SK-N-SH treated with all-trans-retinoic acid at 6 μM for 48 hours (cell line): ENCODE measurements around the gene DRGX.

Experiments
- ATAC-seq: fragments of 200-7000 bp; cut with Tn5 transposase; 3 replicates; pipeline ENCODE4 v1.9.1; 2020; ENCODE audit warnings: mild to moderate bottlenecking, moderate library complexity
- ARNTL ChIP-seq: fragments of 450-650 bp; formaldehyde crosslinking; IDR thresholded peaks from 2 replicates; pipeline ENCODE4 v1.5.0; 2020; ENCODE audit warnings: low read depth, mild to moderate bottlenecking, moderate library complexity, borderline replicate concordance
- BACH2 ChIP-seq: fragments of 250-450 bp; sonication (Bioruptor Pico); IDR thresholded peaks from 2 replicates; pipeline ENCODE4 v1.9.0; 2021; ENCODE audit warnings: mild to moderate bottlenecking, borderline replicate concordance
- CSDC2 ChIP-seq: fragments of 250-450 bp; sonication (Bioruptor Pico); IDR thresholded peaks from 2 replicates; pipeline ENCODE4 v1.5.0; 2020; ENCODE audit warnings: mild to moderate bottlenecking, moderate library complexity
- ESRRG ChIP-seq: fragments of 250-450 bp; sonication (Bioruptor Pico); IDR thresholded peaks from 2 replicates; pipeline ENCODE4 v1.6.1; 2021; ENCODE audit warnings: mild to moderate bottlenecking
- GLIS3 ChIP-seq: fragments of 250-450 bp; sonication (Bioruptor Pico); IDR thresholded peaks from 2 replicates; pipeline ENCODE4 v1.5.0; 2020; ENCODE audit warnings: mild to moderate bottlenecking, moderate library complexity
- ISL1 ChIP-seq: fragments of 250-450 bp; sonication (Bioruptor Pico); IDR thresholded peaks from 2 replicates; pipeline ENCODE4 v2.1.2; 2022; ENCODE audit warnings: mild to moderate bottlenecking, moderate library complexity
- OSR1 ChIP-seq: fragments of 250-450 bp; sonication (Bioruptor Pico); IDR thresholded peaks from 2 replicates; pipeline ENCODE4 v1.8.0; 2022; ENCODE audit warnings: moderate library complexity, mild to moderate bottlenecking, inconsistent platforms
- PPARA ChIP-seq: fragments of 250-450 bp; sonication (Bioruptor Pico); IDR thresholded peaks from 2 replicates; pipeline ENCODE4 v1.5.0; 2020; ENCODE audit warnings: mild to moderate bottlenecking, borderline replicate concordance
- RARB ChIP-seq: fragments of 250-450 bp; sonication (Bioruptor Pico); IDR thresholded peaks from 2 replicates; pipeline ENCODE4 v1.8.0; 2021; ENCODE audit warnings: mild to moderate bottlenecking, moderate library complexity
- SNAI2 ChIP-seq: fragments of 250-450 bp; sonication (Bioruptor Pico); IDR thresholded peaks from 2 replicates; pipeline ENCODE4 v1.5.0; 2020; ENCODE audit warnings: mild to moderate bottlenecking, moderate library complexity
- TCF4 ChIP-seq: fragments of 250-450 bp; sonication (Bioruptor Pico); IDR thresholded peaks from 2 replicates; pipeline ENCODE4 v1.8.0; 2021; ENCODE audit warnings: mild to moderate bottlenecking, moderate library complexity, borderline replicate concordance
- TOX ChIP-seq: fragments of 250-450 bp; sonication (Bioruptor Pico); IDR thresholded peaks from 2 replicates; pipeline ENCODE4 v1.8.0; 2021; ENCODE audit warnings: mild to moderate bottlenecking, moderate library complexity, borderline replicate concordance
- TSHZ2 ChIP-seq: fragments of 250-450 bp; sonication (Bioruptor Pico); IDR thresholded peaks from 2 replicates; pipeline ENCODE4 v1.5.0; 2020; ENCODE audit warnings: mild to moderate bottlenecking, moderate library complexity
- ZC3H10 ChIP-seq: fragments of 250-450 bp; sonication (Bioruptor Pico); IDR thresholded peaks from 2 replicates; pipeline ENCODE4 v1.5.1; 2021; ENCODE audit warnings: mild to moderate bottlenecking, moderate library complexity
- ZFP3 ChIP-seq: fragments of 250-450 bp; sonication (Bioruptor Pico); IDR thresholded peaks from 2 replicates; pipeline ENCODE4 v1.5.0; 2020; ENCODE audit warnings: mild to moderate bottlenecking, moderate library complexity
- ZFP30 ChIP-seq: fragments of 450-650 bp; formaldehyde crosslinking; IDR thresholded peaks from 2 replicates; pipeline ENCODE4 v1.5.0; 2022; ENCODE audit warnings: mild to moderate bottlenecking, moderate library complexity
- ZNF565 ChIP-seq: fragments of 450-650 bp; formaldehyde crosslinking; conservative IDR thresholded peaks from 2 replicates; pipeline ENCODE4 v1.5.0; 2020; ENCODE audit warnings: low read depth, mild to moderate bottlenecking, moderate library complexity
- ZNF70 ChIP-seq: fragments of 450-650 bp; formaldehyde crosslinking; IDR thresholded peaks from 2 replicates; pipeline ENCODE4 v1.5.0; 2020; ENCODE audit warnings: mild to moderate bottlenecking, moderate library complexity
- ZNF8 ChIP-seq: fragments of 450-650 bp; formaldehyde crosslinking; IDR thresholded peaks from 2 replicates; pipeline ENCODE4 v1.5.0; 2020; ENCODE audit warnings: mild to moderate bottlenecking, moderate library complexity
- TF ChIP-seq, protein P1 (sequence below): fragments of 250-450 bp; sonication (Bioruptor Pico); IDR thresholded peaks from 2 replicates; pipeline ENCODE4 v1.5.1; 2020; ENCODE audit warnings: low read depth, mild to moderate bottlenecking, moderate library complexity
- TF ChIP-seq, protein P2 (sequence below): fragments of 250-450 bp; sonication (Bioruptor Pico); IDR thresholded peaks from 2 replicates; pipeline ENCODE4 v1.8.0; 2021; ENCODE audit warnings: low read depth, mild to moderate bottlenecking, moderate library complexity, borderline replicate concordance
- TF ChIP-seq, protein P3 (sequence below): fragments of 250-450 bp; sonication (Bioruptor Pico); IDR thresholded peaks from 2 replicates; pipeline ENCODE4 v1.5.1; 2021; ENCODE audit warnings: mild to moderate bottlenecking, moderate library complexity

The DRGX gene

DNA sequence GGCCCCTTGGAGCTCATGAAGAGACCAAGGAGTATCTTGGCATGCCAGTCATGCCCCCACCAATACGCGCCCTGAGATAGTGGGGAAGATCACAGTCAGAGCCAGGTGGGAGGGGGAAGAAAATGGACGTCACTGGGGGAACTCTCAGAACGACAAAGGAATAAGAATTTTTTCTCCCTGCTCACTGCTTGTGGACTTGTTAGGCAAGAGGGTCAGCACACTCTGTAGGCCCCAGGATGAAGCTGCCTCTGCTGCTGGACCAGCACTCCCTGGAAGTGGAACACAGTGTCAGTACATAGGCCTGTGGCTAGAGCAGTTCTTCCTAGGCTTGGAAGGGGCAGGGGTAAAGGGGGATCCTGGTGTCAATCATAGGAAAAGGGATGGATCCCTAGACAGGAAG is 46.5 kb downstream of the DRGX start:
- no peak for ATAC-seq
- TF ChIP-seq TOX (CRISPR knock-in tag) (no peak), ZFP30 (CRISPR knock-in tag) (no peak), CSDC2 (CRISPR knock-in tag) (no peak), ARNTL (CRISPR knock-in tag) (no peak), ZNF565 (CRISPR knock-in tag) (no peak), TCF4 (CRISPR knock-in tag) (no peak), ZC3H10 (no peak), ESRRG (CRISPR knock-in tag) (no peak), ZNF70 (no peak), ZNF8 (CRISPR knock-in tag) (no peak), BACH2 (no peak), SNAI2 (no peak)
- TF ChIP-seq, protein P1, sequence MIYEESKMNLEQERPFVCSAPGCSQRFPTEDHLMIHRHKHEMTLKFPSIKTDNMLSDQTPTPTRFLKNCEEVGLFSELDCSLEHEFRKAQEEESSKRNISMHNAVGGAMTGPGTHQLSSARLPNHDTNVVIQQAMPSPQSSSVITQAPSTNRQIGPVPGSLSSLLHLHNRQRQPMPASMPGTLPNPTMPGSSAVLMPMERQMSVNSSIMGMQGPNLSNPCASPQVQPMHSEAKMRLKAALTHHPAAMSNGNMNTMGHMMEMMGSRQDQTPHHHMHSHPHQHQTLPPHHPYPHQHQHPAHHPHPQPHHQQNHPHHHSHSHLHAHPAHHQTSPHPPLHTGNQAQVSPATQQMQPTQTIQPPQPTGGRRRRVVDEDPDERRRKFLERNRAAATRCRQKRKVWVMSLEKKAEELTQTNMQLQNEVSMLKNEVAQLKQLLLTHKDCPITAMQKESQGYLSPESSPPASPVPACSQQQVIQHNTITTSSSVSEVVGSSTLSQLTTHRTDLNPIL (CRISPR knock-in tag): no peak
- TF ChIP-seq, protein P2, sequence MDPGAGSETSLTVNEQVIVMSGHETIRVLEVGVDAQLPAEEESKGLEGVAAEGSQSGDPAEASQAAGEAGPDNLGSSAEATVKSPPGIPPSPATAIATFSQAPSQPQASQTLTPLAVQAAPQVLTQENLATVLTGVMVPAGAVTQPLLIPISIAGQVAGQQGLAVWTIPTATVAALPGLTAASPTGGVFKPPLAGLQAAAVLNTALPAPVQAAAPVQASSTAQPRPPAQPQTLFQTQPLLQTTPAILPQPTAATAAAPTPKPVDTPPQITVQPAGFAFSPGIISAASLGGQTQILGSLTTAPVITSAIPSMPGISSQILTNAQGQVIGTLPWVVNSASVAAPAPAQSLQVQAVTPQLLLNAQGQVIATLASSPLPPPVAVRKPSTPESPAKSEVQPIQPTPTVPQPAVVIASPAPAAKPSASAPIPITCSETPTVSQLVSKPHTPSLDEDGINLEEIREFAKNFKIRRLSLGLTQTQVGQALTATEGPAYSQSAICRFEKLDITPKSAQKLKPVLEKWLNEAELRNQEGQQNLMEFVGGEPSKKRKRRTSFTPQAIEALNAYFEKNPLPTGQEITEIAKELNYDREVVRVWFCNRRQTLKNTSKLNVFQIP: no peak
- TF ChIP-seq, protein P3, sequence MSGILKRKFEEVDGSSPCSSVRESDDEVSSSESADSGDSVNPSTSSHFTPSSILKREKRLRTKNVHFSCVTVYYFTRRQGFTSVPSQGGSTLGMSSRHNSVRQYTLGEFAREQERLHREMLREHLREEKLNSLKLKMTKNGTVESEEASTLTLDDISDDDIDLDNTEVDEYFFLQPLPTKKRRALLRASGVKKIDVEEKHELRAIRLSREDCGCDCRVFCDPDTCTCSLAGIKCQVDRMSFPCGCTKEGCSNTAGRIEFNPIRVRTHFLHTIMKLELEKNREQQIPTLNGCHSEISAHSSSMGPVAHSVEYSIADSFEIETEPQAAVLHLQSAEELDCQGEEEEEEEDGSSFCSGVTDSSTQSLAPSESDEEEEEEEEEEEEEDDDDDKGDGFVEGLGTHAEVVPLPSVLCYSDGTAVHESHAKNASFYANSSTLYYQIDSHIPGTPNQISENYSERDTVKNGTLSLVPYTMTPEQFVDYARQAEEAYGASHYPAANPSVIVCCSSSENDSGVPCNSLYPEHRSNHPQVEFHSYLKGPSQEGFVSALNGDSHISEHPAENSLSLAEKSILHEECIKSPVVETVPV (CRISPR knock-in tag): no peak

DNA sequence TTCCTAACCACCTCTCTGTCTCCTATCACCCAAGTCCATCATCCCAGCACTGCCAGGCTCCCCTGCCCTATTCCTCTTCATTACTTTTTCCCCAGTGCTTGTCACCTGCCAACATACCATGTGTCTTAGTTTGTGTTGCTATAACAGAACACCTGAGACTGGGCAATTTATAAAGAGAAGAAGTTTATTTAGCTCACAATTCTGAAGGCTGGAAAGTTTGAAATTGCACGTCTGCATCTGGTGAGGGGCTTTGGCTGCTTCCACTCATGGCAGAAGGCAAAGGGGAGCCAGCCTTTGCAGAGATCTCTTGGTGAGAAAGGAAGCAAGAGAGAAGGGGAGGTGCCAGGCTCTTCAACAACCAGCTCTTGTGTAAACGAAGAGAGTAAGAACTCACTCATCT is 47.3 kb downstream of the DRGX start:
- ATAC-seq: no peak
- TF ChIP-seq, protein P1 (CRISPR knock-in tag): no peak
- TF ChIP-seq ZFP3 (CRISPR knock-in tag): no peak
- TF ChIP-seq ZC3H10: no peak
- TF ChIP-seq CSDC2 (CRISPR knock-in tag): no peak
- no peak for TF ChIP-seq ESRRG (CRISPR knock-in tag)
- TF ChIP-seq, protein P3 (CRISPR knock-in tag): no peak
- no peak for TF ChIP-seq GLIS3 (CRISPR knock-in tag)
- TF ChIP-seq, protein P2: no peak
- TF ChIP-seq ISL1 (CRISPR knock-in tag): no peak
- TF ChIP-seq OSR1 (CRISPR knock-in tag): no peak
- TF ChIP-seq RARB (CRISPR knock-in tag): no peak
- no peak for TF ChIP-seq PPARA (CRISPR knock-in tag)
- no peak for TF ChIP-seq TCF4 (CRISPR knock-in tag)
- no peak for TF ChIP-seq ZNF565 (CRISPR knock-in tag)
- TF ChIP-seq SNAI2: no peak
- no peak for TF ChIP-seq TOX (CRISPR knock-in tag)
- TF ChIP-seq TSHZ2 (CRISPR knock-in tag): no peak
- no peak for TF ChIP-seq ZNF70
